ENCODE data around the gene PCYOX1L.
A peak's percentile ranks its signal among the peaks of the same experiment; 100 is the strongest.
"Not testable (repeated sequence)": the region's sequence is repeated elsewhere in the genome, so short reads cannot be mapped to it uniquely, and the experiment has no call there.

Gene PCYOX1L

GRCh38 chr5:149387982-149388381, 30.1 kb downstream of the PCYOX1L start:
- DNase-seq: no peak

DNA sequence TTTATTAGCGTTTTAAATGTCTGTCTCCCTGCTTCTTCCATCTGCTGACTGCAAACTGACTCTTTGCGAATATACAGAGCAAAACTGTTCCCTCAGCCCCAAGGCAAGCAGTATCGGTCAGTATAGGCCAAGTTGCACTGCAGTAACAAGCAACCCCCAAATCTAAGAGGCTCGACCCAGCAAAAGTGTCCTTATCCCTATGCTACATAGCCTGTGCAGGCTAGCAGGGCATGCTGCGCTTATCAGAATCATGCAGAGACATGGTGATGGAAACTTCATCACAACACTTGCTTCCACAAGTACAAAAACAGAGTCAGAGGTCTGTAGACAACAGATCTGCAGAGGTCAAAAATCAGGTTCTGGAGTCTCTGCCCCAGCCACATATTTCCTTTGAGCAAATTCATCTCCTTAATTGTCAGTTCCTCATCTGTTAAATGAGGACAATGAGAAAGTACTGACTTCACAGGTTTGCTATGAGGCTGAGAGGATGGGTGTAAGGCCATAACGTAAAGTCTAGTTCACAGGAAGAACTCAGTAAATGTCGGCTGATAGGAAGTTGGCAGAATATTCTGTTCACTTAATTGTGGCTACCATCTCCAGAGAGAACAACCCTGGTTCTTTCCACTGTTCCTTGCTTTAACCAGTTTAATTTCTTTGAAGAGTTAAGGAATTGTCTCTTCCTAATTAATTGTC, 30.8 kb downstream of the PCYOX1L start:
- no peak for DNase-seq

- no peak for DNase-seq
These were observed 32.0 kb downstream of the PCYOX1L start for GRCh38 chr5:149389552-149390495.

- not testable (repeated sequence) for DNase-seq
These were observed 33.2 kb downstream of the PCYOX1L start for GRCh38 chr5:149391076-149391475.

- no peak for DNase-seq
These were observed 33.7 kb downstream of the PCYOX1L start for GRCh38 chr5:149391524-149391923.

- DNase-seq: peak; percentile 28
These were observed 34.9 kb downstream of the PCYOX1L start for GRCh38 chr5:149392718-149393117.

DNA sequence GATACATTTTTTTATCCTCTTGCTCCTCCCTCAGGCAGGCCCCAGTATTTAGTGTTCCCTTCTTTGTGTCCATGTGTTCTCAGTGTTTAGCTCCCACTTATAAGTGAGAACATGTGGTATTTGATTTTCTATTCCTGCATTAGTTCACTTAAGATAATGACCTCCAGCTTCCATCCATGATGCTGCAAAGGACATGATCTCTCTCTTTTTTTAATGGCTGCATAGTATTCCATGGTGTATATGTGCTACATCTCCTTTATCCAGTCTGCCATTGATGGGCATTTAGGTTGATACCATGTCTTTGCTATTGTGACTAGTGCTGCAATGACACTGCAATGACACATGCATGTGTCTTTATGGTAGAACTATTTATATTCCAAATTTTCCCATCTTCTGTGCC, 37.1 kb downstream of the PCYOX1L start:
- DNase-seq: not testable (repeated sequence)

GRCh38 chr5:149397530-149397929, 39.7 kb downstream of the PCYOX1L start:
- DNase-seq: no peak

DNA sequence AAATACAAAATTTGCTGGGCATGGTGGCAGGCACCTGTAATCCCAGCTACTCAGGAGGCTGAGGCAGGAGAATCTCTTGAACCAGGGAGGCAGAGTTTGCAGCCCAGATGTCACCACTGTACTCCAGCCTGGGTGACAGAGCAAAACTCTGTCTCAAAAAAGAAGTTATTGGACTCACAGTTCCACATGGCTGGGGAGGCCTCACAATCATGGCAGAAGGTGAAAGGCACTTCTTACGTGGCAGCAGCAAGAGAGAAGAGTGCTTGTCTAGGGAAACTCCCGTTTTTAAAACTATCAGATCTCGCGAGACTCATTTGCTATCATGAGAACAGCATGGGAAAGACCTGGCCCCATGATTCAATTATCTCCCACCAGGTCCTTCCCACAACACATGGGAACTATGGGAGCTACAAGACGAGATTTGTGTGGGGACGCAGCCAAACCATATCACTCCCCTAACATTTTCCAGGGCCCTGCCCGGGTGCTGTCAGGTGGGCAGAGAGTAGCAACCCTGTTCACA, 41.0 kb downstream of the PCYOX1L start:
- DNase-seq: not testable (repeated sequence)

- no peak for DNase-seq
These were observed 41.9 kb downstream of the PCYOX1L start for GRCh38 chr5:149399775-149400174.

DNA sequence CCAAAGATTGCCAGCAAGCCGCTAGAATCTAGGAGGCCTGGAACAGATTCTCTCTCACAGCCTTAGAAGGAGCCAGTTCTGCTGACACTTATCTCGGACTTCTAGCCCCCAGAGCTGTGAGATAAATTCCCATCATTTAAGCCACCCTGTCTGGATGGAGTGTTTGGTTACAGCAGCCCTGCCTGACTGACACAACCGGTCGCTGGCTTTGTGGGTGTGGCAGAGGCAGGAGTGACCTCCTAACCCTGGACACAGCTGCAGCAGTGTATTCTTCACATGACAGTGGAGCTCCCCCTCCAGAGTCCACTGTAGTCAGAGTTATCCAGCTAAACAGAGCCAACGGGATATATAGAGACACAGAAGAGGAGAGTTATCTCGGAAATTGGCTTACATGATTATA, 42.5 kb downstream of the PCYOX1L start:
- no peak for DNase-seq

- DNase-seq: no peak
These were observed 43.2 kb downstream of the PCYOX1L start for GRCh38 chr5:149401051-149401450.

GRCh38 chr5:149402291-149402690, 44.4 kb downstream of the PCYOX1L start:
- no peak for DNase-seq

GRCh38 chr5:149403923-149404745, 46.3 kb downstream of the PCYOX1L start:
- no peak for DNase-seq

DNA sequence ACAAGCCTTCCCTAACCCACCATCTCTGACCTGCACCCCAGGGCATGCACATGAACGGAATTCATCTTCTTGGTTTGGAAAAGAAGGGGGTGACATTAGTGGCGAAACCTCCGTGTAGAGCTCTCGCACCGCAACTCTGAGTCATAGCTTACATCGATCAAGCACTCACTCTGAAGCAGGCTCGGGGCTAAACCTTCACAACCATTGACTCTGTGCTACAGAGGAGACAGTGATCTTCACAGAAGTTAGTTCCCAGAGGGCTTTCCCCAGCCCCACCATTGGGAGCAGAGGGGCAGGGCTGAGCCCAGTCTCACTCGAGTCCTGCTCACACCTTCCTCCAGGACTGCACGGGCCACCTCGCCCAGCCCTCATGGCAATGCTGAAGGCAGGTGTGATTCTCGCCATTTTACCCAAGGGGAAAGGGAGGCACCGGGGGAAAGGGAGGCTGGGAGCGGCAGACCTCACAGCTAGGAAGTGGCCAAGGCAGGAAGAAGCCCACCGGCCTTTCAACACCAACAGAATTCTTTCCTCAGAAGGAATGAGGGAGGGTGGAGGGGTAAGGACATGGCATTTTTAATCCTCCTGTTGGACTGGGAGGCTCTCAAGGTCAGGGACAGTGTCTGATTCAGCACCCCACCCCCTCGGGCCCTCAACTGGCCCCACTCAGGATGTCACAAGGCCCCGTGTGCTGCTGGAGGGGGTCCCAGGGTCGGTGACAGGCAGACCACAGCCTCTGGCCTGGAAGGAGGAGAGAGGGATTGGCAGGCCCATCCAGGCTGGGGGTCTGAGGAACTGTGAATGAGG, 47.1 kb downstream of the PCYOX1L start:
- peak; percentile 15 for DNase-seq

DNA sequence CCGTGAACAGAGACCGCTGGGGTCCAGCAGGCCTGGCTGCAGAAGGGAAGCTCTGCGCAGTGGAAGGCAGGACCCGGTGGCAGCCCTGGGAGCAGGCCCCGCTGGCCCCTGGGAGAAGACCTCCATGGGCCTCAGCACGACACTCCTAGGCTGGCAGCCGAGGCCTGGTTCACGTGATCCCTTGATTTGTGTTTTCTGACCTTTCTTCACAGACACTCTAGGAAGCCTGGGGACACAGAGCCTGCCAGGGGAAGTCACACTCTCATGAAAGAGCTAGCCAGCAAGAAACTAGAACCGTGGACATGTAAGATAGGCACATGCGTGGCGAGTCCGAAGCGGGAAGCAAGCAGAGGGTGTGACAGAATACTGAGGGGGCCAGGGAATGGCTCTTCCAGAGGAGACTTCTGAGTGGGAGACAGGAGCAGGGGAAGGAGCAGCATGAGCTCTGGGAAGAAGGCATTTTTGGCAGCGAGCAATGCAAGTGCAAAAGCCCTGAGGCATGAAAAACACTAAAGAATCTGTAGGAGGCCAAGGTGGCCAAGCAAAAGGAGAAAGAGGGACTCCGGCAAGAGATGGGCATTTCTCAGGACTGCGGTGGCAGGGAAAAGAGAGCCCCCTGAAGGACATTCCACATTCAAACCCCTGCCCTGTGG, 47.8 kb downstream of the PCYOX1L start:
- no peak for DNase-seq

- no peak for DNase-seq
These were observed 48.5 kb downstream of the PCYOX1L start for GRCh38 chr5:149406203-149406978.

DNA sequence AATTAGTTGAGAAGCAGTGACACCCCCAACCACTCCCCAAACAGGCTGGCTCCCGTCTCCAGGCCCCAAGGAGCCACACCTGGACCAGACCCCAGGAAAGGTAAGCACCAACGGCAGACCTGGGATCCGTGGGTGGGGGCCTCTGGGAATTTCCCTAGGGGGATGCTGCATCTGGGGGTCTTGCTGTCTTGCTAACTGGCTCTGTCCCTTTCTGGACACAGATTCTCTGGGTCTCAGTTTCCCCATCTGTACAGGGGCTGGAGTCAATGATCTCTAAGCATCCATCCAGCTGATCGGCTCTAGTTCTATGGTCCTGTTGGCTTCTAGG, 49.1 kb downstream of the PCYOX1L start:
- no peak for DNase-seq

- DNase-seq: no peak
These were observed 49.7 kb downstream of the PCYOX1L start for GRCh38 chr5:149407323-149408251.
